GM12872 (cell line): Measurements from ENCODE around the gene ZNF862.

ENCODE experiments used
- TF ChIP-seq, protein P1 (sequence below): IDR thresholded peaks from 3 replicates; pipeline ENCODE4 v1.5.1; 2011; ENCODE audit warnings: low read depth, mild to moderate bottlenecking, low read length, moderate library complexity; ENCODE audit not compliant: insufficient read depth

Gene ZNF862

GRCh38 chr7:149816794-149817193 lies 21.4 kb upstream of the ZNF862 start:
- TF ChIP-seq, protein P1, sequence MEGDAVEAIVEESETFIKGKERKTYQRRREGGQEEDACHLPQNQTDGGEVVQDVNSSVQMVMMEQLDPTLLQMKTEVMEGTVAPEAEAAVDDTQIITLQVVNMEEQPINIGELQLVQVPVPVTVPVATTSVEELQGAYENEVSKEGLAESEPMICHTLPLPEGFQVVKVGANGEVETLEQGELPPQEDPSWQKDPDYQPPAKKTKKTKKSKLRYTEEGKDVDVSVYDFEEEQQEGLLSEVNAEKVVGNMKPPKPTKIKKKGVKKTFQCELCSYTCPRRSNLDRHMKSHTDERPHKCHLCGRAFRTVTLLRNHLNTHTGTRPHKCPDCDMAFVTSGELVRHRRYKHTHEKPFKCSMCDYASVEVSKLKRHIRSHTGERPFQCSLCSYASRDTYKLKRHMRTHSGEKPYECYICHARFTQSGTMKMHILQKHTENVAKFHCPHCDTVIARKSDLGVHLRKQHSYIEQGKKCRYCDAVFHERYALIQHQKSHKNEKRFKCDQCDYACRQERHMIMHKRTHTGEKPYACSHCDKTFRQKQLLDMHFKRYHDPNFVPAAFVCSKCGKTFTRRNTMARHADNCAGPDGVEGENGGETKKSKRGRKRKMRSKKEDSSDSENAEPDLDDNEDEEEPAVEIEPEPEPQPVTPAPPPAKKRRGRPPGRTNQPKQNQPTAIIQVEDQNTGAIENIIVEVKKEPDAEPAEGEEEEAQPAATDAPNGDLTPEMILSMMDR, result no peak

- TF ChIP-seq, protein P1, result no peak
Observed at GRCh38 chr7:149817301-149817771, 20.8 kb upstream of the ZNF862 start.

- TF ChIP-seq, protein P1, result no peak
Observed at GRCh38 chr7:149817836-149818535, 20.2 kb upstream of the ZNF862 start.

DNA sequence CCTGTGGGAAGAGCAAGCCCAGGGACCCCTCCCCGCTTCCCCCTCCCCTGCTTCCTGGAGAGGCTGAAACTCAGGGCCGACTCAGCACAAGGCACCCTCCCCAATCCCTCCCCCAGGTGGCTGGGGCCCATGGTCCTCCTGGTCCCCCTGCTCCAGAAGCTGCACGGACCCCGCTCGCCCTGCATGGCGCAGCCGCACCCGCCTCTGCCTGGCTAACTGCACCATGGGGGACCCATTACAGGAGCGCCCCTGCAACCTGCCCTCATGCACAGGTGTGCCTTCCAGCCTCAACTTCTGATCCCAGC lies 19.7 kb upstream of the ZNF862 start:
- TF ChIP-seq, protein P1, result no peak

- TF ChIP-seq, protein P1, result no peak
Observed at GRCh38 chr7:149819141-149819960, 18.8 kb upstream of the ZNF862 start.

DNA sequence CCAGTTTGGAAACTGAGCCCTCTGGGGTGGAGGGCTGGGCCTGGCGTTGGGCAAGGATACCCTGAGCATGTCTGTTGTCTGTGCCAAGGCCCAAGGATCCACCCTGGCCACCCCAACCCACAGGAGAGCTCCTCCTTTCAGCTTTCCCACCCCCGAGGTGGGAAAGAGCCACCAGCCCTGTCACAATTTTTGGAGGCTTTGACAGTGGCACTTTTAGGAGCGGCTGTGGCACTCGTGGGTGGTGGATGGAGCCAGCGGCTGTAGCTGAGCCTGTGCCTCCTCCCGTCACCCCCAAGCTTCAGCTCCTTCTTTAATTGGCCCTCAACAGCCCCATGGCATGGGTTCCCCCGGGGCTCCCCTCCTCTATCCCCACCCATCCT lies 18.2 kb upstream of the ZNF862 start:
- TF ChIP-seq, protein P1, result no peak

GRCh38 chr7:149820622-149821190 lies 17.5 kb upstream of the ZNF862 start:
- TF ChIP-seq, protein P1, result no peak
